HEK293T (cell line): ENCODE measurements around the gene UNC5CL.

Experiments
- BHLHE40 ChIP-seq: fragments of 450-650 bp; IDR thresholded peaks from 2 replicates; pipeline ENCODE4 v1.6.1; 2016; ENCODE audit warnings: mild to moderate bottlenecking, moderate library complexity, borderline replicate concordance
- FOXM1 ChIP-seq: fragments of 450-650 bp; IDR thresholded peaks from 2 replicates; pipeline ENCODE4 v1.6.1; 2017; ENCODE audit warnings: mild to moderate bottlenecking, borderline replicate concordance
- HDGF ChIP-seq: fragments of 450-650 bp; IDR thresholded peaks from 2 replicates; pipeline ENCODE4 v1.6.1; 2017; ENCODE audit warnings: antibody characterized with exemption, borderline replicate concordance
- SP1 ChIP-seq: fragments of 450-650 bp; IDR thresholded peaks from 2 replicates; pipeline ENCODE4 v1.6.1; 2017
- TARDBP ChIP-seq: fragments of 450-650 bp; IDR thresholded peaks from 2 replicates; pipeline ENCODE4 v1.6.1; 2016

DNA sequence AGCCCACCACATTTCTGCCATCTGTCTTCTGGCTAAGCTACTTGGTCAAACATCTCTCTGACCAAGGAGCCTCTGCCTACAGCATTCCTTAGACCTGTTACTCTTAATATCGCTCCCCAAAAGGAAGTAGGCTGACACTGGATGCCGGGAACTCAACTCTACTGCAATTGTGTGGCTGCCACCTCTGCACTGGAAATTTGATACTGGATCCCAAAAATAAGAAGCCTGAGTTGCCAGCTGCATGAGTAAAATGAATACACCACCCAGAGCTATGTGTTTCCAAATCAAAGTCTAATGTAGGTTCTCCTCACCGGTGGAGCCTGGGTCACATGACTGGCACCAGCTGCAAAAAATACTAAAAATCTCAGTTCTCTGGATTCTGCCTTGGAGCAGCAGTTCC lies 36.9 kb downstream of the UNC5CL start:
- no peak for TF ChIP-seq HDGF
- TF ChIP-seq FOXM1: no peak
- no peak for TF ChIP-seq TARDBP
- no peak for TF ChIP-seq BHLHE40
- TF ChIP-seq SP1: no peak
